Measurements from ENCODE around the gene ADARB1.

GRCh38 chr21:45067462-45068285, 6.7 kb upstream of the ADARB1 start:
- no peak for TF ChIP-seq YY1 (IDR thresholded peaks at IDR 0.05; ENCODE audit: insufficient read depth, insufficient read length)
- TF ChIP-seq ZNF274 (IDR thresholded peaks at IDR 0.05; ENCODE audit: low read depth, low read length): no peak
- TF ChIP-seq SUZ12 (IDR thresholded peaks at IDR 0.05; ENCODE audit: extremely low read depth, insufficient read depth, insufficient read length): no peak

All from NT2/D1 (cell line).